A549 treated with CORT108297 at 1 μM for 4 hours (cell line): ENCODE data around the gene KIAA0930. TPM values are rescaled to one million over a fixed set of nuclear protein-coding genes. Genes with fewer than 3 reads are reported as not detected.

Experiments
- total RNA-seq: library from RNA; stranded (reverse); fragments of 200-300 nt; extraction: Qiagen RNA extraction; gene quantifications from 5 replicates; pipeline ENCODE4 v1.2.3, GENCODE V29; 2022

The KIAA0930 gene
- 70.7 to 94.9 TPM (median 93.3 TPM) in 5 replicates for total RNA-seq

GRCh38 chr22:45240810-45241631 lies at the start of gene KIAA0930:
TSS of gene KIAA0930 (minus strand) at chr22:45240894. CDS start at chr22:45240703, 191 bp downstream.

DNA sequence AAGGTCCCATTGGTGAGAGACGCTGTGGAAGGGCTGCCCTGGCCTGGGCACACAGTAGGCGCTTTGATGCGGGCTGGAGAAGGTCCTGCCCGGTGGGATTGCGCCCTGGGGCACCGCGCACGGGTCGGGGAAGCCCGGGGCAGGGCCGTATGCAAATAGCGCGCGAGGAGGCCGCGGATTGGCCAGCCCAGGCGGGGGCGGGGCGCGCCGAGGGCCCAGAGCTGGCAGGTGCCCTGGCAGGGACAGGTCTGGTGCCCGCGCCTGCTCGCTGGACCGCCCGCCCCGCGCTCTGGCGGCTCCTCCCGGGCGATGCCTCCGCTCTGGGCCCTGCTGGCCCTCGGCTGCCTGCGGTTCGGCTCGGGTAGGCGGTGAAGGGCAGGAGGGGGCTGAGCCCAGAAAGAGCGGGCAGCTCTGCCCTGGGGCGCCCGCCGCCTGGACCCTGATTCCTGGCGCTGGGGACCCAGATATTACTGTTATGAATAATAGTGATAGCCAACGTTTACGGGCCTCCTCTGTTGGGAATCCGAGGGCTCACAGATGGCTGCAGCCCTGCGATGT lies 44.1 kb upstream of the KIAA0930 start, which contains the start of gene UPK3A:
TSS of gene UPK3A (plus strand) at position 245 of the 558 bp plus-strand sequence. CDS start at position 310, 65 bp downstream.

DNA sequence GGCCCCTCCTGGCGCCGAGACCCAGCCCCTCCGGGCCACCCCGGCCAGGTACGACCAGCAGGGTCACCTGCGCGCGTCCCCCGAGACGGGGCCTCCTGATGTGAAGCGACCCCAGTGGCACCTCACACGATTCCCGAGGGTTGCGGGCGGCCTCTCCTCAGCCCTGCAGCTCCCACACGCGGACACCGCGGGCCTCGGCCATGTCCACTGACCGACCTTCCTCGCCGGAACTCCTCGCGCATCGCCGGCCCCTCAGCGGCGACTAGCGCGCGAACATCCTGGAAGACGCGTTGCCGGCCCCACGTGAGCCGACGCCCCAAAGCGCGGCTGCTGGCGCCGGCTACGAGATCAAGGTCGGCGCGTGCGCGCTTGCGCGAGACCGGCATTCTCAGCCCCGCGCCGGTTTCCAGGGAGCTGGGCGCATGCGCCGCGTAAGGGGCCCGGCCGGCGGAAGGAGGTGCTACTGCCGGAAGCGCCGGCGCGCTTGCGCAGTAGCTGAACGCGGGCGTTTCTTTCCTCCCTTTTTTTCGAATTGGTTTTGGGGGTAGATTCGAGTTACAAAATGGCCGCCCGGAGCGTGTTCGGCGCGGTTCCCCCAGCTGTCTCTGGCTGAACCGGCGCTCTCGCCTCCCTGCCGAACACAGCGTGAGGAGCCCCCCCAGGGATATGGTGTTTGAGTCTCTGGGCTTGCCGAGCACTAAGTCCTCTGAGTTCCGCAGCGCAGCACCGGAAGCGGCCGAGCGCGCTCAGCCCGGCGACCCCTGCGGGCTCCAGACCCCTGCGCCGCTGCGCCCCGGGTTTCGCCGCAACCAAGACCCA lies 77.0 kb downstream of the KIAA0930 start, which contains the start of gene NUP50:
TSS of gene NUP50 (plus strand) at position 475 of the 819 bp plus-strand sequence. CDS start 4,253 bp downstream, outside the sequence.

Other genes with a start within 250 kb of the KIAA0930 start
- gene PHF21B, start 230.9 kb downstream of the KIAA0930 start, total RNA-seq = 0.68 to 1.2 TPM (median 1.1 TPM) in 5 replicates
- 26.2 to 30.5 TPM (median 29.6 TPM) in 5 replicates for gene NUP50, start 77.0 kb downstream of the KIAA0930 start, total RNA-seq
- gene UPK3A, start 44.1 kb upstream of the KIAA0930 start, total RNA-seq = not detected in 5 replicates
- gene FAM118A, start 69.0 kb upstream of the KIAA0930 start, total RNA-seq = 9.3 to 12.3 TPM (median 10.2 TPM) in 5 replicates
- 0.02 to 0.03 TPM (median 0.03 TPM) in 3 of 5 replicates, not detected in the others for gene SMC1B, start 172.7 kb upstream of the KIAA0930 start, total RNA-seq
- 1.9 to 3.1 TPM (median 2.3 TPM) in 5 replicates for gene RIBC2, start 172.8 kb upstream of the KIAA0930 start, total RNA-seq